DND-41 (cell line): Measurements from ENCODE around the gene GUCA1C.

ENCODE experiments used
- ATAC-seq: fragments of 200-7000 bp; cut with Tn5 transposase; 3 replicates; pipeline ENCODE4 v1.9.1; 2021; ENCODE audit warnings: low read depth; ENCODE audit not compliant: insufficient read depth
- DNase-seq: peaks from one replicate; pipeline ENCODE4 v3.0.0-alpha.2; 2020
- H2AFZ ChIP-seq: 2 replicates; pipeline ENCODE4 v1.6.0; 2012; ENCODE audit warnings: low read depth, low read length
- H3K27ac ChIP-seq: 2 replicates; pipeline ENCODE4 v1.5.1; 2012; ENCODE audit warnings: low read length, inconsistent platforms
- H3K27me3 ChIP-seq: fragments of 200-600 bp; sonication (generic); 2 replicates; pipeline ENCODE4 v1.6.0; 2012; ENCODE audit warnings: low read length, mild to moderate bottlenecking, inconsistent platforms; ENCODE audit not compliant: insufficient read depth, poor library complexity
- H3K36me3 ChIP-seq: 2 replicates; pipeline ENCODE4 v1.5.1; 2012; ENCODE audit warnings: low read length, inconsistent platforms; ENCODE audit not compliant: insufficient read depth
- H3K4me1 ChIP-seq: 2 replicates; pipeline ENCODE4 v1.5.1; 2012; ENCODE audit warnings: mild to moderate bottlenecking, low read length; ENCODE audit not compliant: insufficient read depth
- H3K4me2 ChIP-seq: 2 replicates; pipeline ENCODE4 v1.6.0; 2012; ENCODE audit warnings: mild to moderate bottlenecking, moderate library complexity, low read length, inconsistent platforms; ENCODE audit not compliant: insufficient read depth
- H3K4me3 ChIP-seq, 2 experiments: fragments of 200-600 bp in 1 of 2; shearing (Covaris generic) in 1 of 2; 2 replicates each; pipeline ENCODE4 v1.5.1; 2012 to 2016; ENCODE audit warnings: inconsistent platforms in 2 of 2, low read length in 2 of 2, mild to moderate bottlenecking in 2 of 2, low read depth in 1 of 2, moderate library complexity in 1 of 2
- H3K79me2 ChIP-seq: 2 replicates; pipeline ENCODE4 v1.6.0; 2012; ENCODE audit warnings: low read length, inconsistent platforms; ENCODE audit not compliant: insufficient read depth
- H3K9ac ChIP-seq: 2 replicates; pipeline ENCODE4 v1.6.0; 2012; ENCODE audit warnings: low read depth, mild to moderate bottlenecking, inconsistent platforms, low read length, moderate library complexity
- H3K9me3 ChIP-seq: 2 replicates; pipeline ENCODE4 v1.5.1; 2012; ENCODE audit warnings: low read length, moderate library complexity, mild to moderate bottlenecking, inconsistent platforms; ENCODE audit not compliant: insufficient read depth, severe bottlenecking
- H4K20me1 ChIP-seq: 2 replicates; pipeline ENCODE4 v1.6.0; 2012; ENCODE audit warnings: low read length; ENCODE audit not compliant: insufficient read depth
- EZH2 ChIP-seq: IDR thresholded peaks from 3 replicates; pipeline ENCODE4 v1.6.1; 2012; ENCODE audit warnings: borderline replicate concordance, low read depth, mild to moderate bottlenecking, moderate library complexity, low read length, inconsistent platforms; ENCODE audit not compliant: severe bottlenecking
- TF ChIP-seq, protein P1 (sequence below): IDR thresholded peaks from 2 replicates; pipeline ENCODE4 v1.5.1; 2012; ENCODE audit warnings: borderline replicate concordance, low read length, moderate library complexity, mild to moderate bottlenecking; ENCODE audit not compliant: poor library complexity, severe bottlenecking; ENCODE audit errors: extremely low read depth

GUCA1C gene

DNA sequence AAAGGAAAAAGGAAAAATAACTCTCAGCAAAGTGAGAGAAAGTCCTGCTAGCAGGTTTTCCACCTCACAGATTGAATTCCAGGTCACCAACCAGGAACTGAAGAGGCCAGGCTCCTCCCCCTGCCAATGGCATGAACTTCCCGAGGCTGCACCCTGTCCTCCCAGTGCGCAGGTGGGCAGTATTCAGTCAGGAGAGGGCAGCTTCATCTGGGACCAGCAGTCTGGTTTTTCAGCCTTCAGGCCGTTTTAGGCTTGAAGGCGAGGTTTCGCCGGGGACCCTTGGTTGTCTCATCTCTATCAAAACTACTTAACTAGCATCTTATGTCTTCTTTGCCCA is 89.9 kb downstream of the GUCA1C start:
- Histone ChIP-seq H3K27ac (no peak overlapping the region), H3K9me3 (no peaks in the 10 kb centered on the region), H3K4me2 (no peak overlapping the region), H4K20me1 (no peaks in the 10 kb centered on the region), H2AFZ (no peak overlapping the region), H3K27me3 (no peaks in the 10 kb centered on the region), H3K36me3 (peaks cover 58% of the 10 kb centered on the region), H3K9ac (no peak overlapping the region), H3K4me1 (no peaks in the 10 kb centered on the region), H3K79me2 (no peaks in the 10 kb centered on the region), H3K4me3 (no peak overlapping the region)
- no peak for TF ChIP-seq EZH2
- TF ChIP-seq, protein P1, sequence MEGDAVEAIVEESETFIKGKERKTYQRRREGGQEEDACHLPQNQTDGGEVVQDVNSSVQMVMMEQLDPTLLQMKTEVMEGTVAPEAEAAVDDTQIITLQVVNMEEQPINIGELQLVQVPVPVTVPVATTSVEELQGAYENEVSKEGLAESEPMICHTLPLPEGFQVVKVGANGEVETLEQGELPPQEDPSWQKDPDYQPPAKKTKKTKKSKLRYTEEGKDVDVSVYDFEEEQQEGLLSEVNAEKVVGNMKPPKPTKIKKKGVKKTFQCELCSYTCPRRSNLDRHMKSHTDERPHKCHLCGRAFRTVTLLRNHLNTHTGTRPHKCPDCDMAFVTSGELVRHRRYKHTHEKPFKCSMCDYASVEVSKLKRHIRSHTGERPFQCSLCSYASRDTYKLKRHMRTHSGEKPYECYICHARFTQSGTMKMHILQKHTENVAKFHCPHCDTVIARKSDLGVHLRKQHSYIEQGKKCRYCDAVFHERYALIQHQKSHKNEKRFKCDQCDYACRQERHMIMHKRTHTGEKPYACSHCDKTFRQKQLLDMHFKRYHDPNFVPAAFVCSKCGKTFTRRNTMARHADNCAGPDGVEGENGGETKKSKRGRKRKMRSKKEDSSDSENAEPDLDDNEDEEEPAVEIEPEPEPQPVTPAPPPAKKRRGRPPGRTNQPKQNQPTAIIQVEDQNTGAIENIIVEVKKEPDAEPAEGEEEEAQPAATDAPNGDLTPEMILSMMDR: no peak
- DNase-seq (no peak), ATAC-seq (no peak)

DNA sequence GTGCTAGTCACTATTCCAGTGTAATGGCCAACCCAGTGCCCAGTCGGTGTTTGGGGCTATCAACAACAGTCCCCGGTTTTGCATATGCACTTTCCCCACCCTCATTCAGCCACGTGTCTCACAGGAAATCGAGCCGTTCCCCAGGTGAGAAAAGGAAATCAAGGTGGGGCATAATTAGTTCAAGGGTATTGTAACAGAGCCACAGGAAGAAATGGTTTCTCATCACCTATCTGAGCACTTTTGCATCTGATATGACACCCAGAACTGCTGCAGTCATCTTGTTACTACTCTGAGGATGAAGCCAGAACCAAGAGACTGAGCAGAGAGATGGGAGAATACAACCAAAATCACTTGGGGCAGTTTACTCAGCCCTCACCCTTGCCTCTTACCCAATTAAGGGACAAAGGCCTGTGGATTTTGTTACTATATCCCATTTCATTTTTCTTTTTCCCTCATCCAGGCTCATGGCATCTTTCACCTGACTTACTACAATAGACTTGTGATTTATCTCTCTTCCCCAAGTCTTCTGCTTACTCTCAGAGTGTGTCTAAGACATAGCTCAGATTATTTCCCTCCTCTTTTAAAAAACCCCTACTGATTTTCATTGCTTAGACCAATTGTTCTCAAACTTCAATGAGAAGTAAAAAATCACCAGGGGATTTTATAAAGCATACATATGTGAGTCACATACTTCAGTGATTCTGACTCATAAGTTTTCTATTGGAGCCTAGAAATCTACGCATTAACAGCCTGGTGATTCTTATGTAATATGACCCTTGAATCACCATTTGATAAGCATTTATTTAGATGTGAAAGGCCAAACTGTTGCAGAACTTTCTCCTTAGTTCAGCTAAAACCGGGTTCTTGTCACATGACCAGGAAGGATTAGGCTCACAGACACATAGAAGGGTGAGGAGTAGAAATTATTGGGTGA is 90.5 kb downstream of the GUCA1C start:
- DNase-seq (no peak), ATAC-seq (no peak)
- H3K4me1 ChIP-seq: no peaks in the 10 kb centered on the region
- H3K79me2 ChIP-seq: no peaks in the 10 kb centered on the region
- TF ChIP-seq, protein P1: no peak
- no peak for TF ChIP-seq EZH2
- no peak overlapping the region for H3K9ac ChIP-seq
- no peaks in the 10 kb centered on the region for H3K9me3 ChIP-seq
- no peak overlapping the region for H3K4me3 ChIP-seq
- H3K36me3 ChIP-seq: peaks cover 64% of the 10 kb centered on the region
- H2AFZ ChIP-seq: no peak overlapping the region
- H3K27me3 ChIP-seq: no peaks in the 10 kb centered on the region
- no peak overlapping the region for H3K27ac ChIP-seq
- no peaks in the 10 kb centered on the region for H4K20me1 ChIP-seq
- no peak overlapping the region for H3K4me2 ChIP-seq

DNA sequence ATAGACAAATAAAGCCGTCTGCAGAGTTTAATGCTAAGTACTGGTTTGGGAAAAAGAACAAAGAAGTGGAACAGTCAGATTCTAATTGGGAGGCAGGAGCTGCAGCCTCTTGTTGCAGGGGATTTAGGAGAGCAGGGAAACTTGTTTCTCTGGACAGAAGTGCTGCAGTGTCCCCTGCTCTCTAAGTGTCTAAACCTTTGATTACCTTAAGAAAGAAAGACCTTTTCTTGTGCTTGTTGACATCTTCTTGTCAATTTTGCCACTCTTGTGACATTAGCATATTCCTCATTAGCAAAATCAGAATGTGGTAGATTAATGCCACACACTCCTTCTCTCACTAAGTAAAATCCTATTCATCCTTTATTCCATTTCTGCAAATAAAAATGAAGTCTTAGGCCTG is 92.3 kb downstream of the GUCA1C start:
- no peaks in the 10 kb centered on the region for H4K20me1 ChIP-seq
- no peaks in the 10 kb centered on the region for H3K27me3 ChIP-seq
- H3K79me2 ChIP-seq: no peaks in the 10 kb centered on the region
- H3K9ac ChIP-seq: no peak overlapping the region
- H3K4me2 ChIP-seq: no peak overlapping the region
- H3K4me1 ChIP-seq: no peaks in the 10 kb centered on the region
- ATAC-seq (no peak), DNase-seq (no peak)
- H3K4me3 ChIP-seq: no peak overlapping the region
- no peak for TF ChIP-seq EZH2
- TF ChIP-seq, protein P1: no peak
- no peak overlapping the region for H3K27ac ChIP-seq
- no peak overlapping the region for H2AFZ ChIP-seq
- peaks cover 76% of the 10 kb centered on the region for H3K36me3 ChIP-seq
- H3K9me3 ChIP-seq: no peaks in the 10 kb centered on the region
